ENCODE results near the gene NOL12.

NOL12 gene

GRCh38 chr22:37697538-37697835 is 11.3 kb downstream of the NOL12 start:
- Histone ChIP-seq H3K27me3 (replicated peaks in 2 of 5; ENCODE audit: control insufficient read depth in 4 of 5, insufficient read depth in 5 of 5, low read length in 4 of 5) (no peaks in the 10 kb centered on the region), H3K36me3 (ENCODE audit: control insufficient read depth in 4 of 4, insufficient read depth in 4 of 4, low read length in 3 of 4) (peaks cover 0 to 15% (median 13%) of the 10 kb centered on the region in 4 experiments), H3K9me3 (ENCODE audit: control extremely low read depth in 1 of 5, control insufficient read depth in 4 of 5, insufficient read depth in 2 of 5, low read depth in 1 of 5, low read length in 4 of 5) (no peaks in the 10 kb centered on the region), H3K4me3 (ENCODE audit: control insufficient read depth in 1 of 7, extremely low read depth in 1 of 7, insufficient read depth in 4 of 7, low read depth in 2 of 7, low read length in 6 of 7) (no peak overlapping the region), H3K27ac (ENCODE audit: insufficient read depth in 1 of 2, low read depth in 1 of 2, low read length in 2 of 2, poor library complexity in 1 of 2, severe bottlenecking in 2 of 2) (no peak overlapping the region), H3K4me1 (ENCODE audit: control extremely low read depth in 1 of 4, control insufficient read depth in 4 of 4, insufficient read depth in 4 of 4, low read length in 3 of 4) (peaks cover 0 to 22% (median 7%) of the 10 kb centered on the region in 4 experiments)
- CTCF ChIA-PET, result interaction anchor here (0.8 to 2.4 kb wide), 3 partner anchors 10 to 36 kb away, joined by 3 to 18 read pairs (median 4); no protein-coding TSS in a partner anchor
- DNase-seq, result no peak
- POLR2A ChIA-PET, result interaction anchor here (1.1 kb wide), 1 partner anchor 36 kb away, joined by 3 read pairs; no protein-coding TSS in a partner anchor
- WGBS (ENCODE audit: insufficient coverage), result 74% methylated on average over 3 of the region's 3 CpGs

GRCh38 chr22:37701141-37701786 is 15.1 kb downstream of the NOL12 start:
- H3K9me3 ChIP-seq (ENCODE audit: control extremely low read depth in 1 of 5, control insufficient read depth in 4 of 5, insufficient read depth in 2 of 5, low read depth in 1 of 5, low read length in 4 of 5), result no peaks in the 10 kb centered on the region
- H3K27me3 ChIP-seq (replicated peaks in 2 of 5; ENCODE audit: control insufficient read depth in 4 of 5, insufficient read depth in 5 of 5, low read length in 4 of 5), result no peaks in the 10 kb centered on the region
- DNase-seq, result no peak
- no peak overlapping the region for H3K27ac ChIP-seq (ENCODE audit: insufficient read depth in 1 of 2, low read depth in 1 of 2, low read length in 2 of 2, poor library complexity in 1 of 2, severe bottlenecking in 2 of 2)
- ChIA-PET POLR2A (no interaction called here), CTCF (no interaction called here)
- H3K4me3 ChIP-seq (ENCODE audit: control insufficient read depth in 1 of 7, extremely low read depth in 1 of 7, insufficient read depth in 4 of 7, low read depth in 2 of 7, low read length in 6 of 7), result no peak overlapping the region
- WGBS (ENCODE audit: insufficient coverage), result 55% methylated on average over 6 of the region's 8 CpGs
- peaks cover 0 to 18% (median 4%) of the 10 kb centered on the region in 4 experiments for H3K4me1 ChIP-seq (ENCODE audit: control extremely low read depth in 1 of 4, control insufficient read depth in 4 of 4, insufficient read depth in 4 of 4, low read length in 3 of 4)
- H3K36me3 ChIP-seq (ENCODE audit: control insufficient read depth in 4 of 4, insufficient read depth in 4 of 4, low read length in 3 of 4), result peaks cover 0 to 2% (median 0%) of the 10 kb centered on the region in 4 experiments

GRCh38 chr22:37703906-37704305 is 17.8 kb downstream of the NOL12 start:
- ChIA-PET CTCF (interaction anchor here (1.1 kb wide), 2 partner anchors 24 to 70 kb away, joined by 3 read pairs; no protein-coding TSS in a partner anchor), POLR2A (no interaction called here)
- Histone ChIP-seq H3K9me3 (ENCODE audit: control extremely low read depth in 1 of 5, control insufficient read depth in 4 of 5, insufficient read depth in 2 of 5, low read depth in 1 of 5, low read length in 4 of 5) (no peaks in the 10 kb centered on the region), H3K4me1 (ENCODE audit: control extremely low read depth in 1 of 4, control insufficient read depth in 4 of 4, insufficient read depth in 4 of 4, low read length in 3 of 4) (peaks cover 0 to 10% (median 5%) of the 10 kb centered on the region in 4 experiments), H3K27ac (ENCODE audit: insufficient read depth in 1 of 2, low read depth in 1 of 2, low read length in 2 of 2, poor library complexity in 1 of 2, severe bottlenecking in 2 of 2) (no peak overlapping the region), H3K36me3 (ENCODE audit: control insufficient read depth in 4 of 4, insufficient read depth in 4 of 4, low read length in 3 of 4) (peaks cover 0 to 2% (median 0%) of the 10 kb centered on the region in 4 experiments), H3K27me3 (replicated peaks in 2 of 5; ENCODE audit: control insufficient read depth in 4 of 5, insufficient read depth in 5 of 5, low read length in 4 of 5) (no peaks in the 10 kb centered on the region), H3K4me3 (ENCODE audit: control insufficient read depth in 1 of 7, extremely low read depth in 1 of 7, insufficient read depth in 4 of 7, low read depth in 2 of 7, low read length in 6 of 7) (no peak overlapping the region)
- WGBS (ENCODE audit: insufficient coverage), result 100% methylated on average over 2 of the region's 7 CpGs
- DNase-seq, result no peak

GRCh38 chr22:37704645-37705044 is 18.5 kb downstream of the NOL12 start:
- no peak for DNase-seq
- 43% methylated on average over 3 of the region's 3 CpGs for WGBS (ENCODE audit: insufficient coverage)
- H3K4me1 ChIP-seq (ENCODE audit: control extremely low read depth in 1 of 4, control insufficient read depth in 4 of 4, insufficient read depth in 4 of 4, low read length in 3 of 4), result peaks cover 0 to 10% (median 5%) of the 10 kb centered on the region in 4 experiments
- no peak overlapping the region for H3K4me3 ChIP-seq (ENCODE audit: control insufficient read depth in 1 of 7, extremely low read depth in 1 of 7, insufficient read depth in 4 of 7, low read depth in 2 of 7, low read length in 6 of 7)
- H3K27ac ChIP-seq (ENCODE audit: insufficient read depth in 1 of 2, low read depth in 1 of 2, low read length in 2 of 2, poor library complexity in 1 of 2, severe bottlenecking in 2 of 2), result no peak overlapping the region
- H3K27me3 ChIP-seq (replicated peaks in 2 of 5; ENCODE audit: control insufficient read depth in 4 of 5, insufficient read depth in 5 of 5, low read length in 4 of 5), result no peaks in the 10 kb centered on the region
- CTCF ChIA-PET, result interaction anchor here (1.1 to 1.4 kb wide), 2 partner anchors 23 to 50 kb away, joined by 3 read pairs; no protein-coding TSS in a partner anchor
- POLR2A ChIA-PET, result no interaction called here
- peaks cover 0 to 2% (median 0%) of the 10 kb centered on the region in 4 experiments for H3K36me3 ChIP-seq (ENCODE audit: control insufficient read depth in 4 of 4, insufficient read depth in 4 of 4, low read length in 3 of 4)
- H3K9me3 ChIP-seq (ENCODE audit: control extremely low read depth in 1 of 5, control insufficient read depth in 4 of 5, insufficient read depth in 2 of 5, low read depth in 1 of 5, low read length in 4 of 5), result no peaks in the 10 kb centered on the region

GRCh38 chr22:37705205-37705604 is 19.1 kb downstream of the NOL12 start:
- Histone ChIP-seq H3K27ac (ENCODE audit: insufficient read depth in 1 of 2, low read depth in 1 of 2, low read length in 2 of 2, poor library complexity in 1 of 2, severe bottlenecking in 2 of 2) (no peak overlapping the region), H3K4me1 (ENCODE audit: control extremely low read depth in 1 of 4, control insufficient read depth in 4 of 4, insufficient read depth in 4 of 4, low read length in 3 of 4) (peaks cover 0 to 10% (median 5%) of the 10 kb centered on the region in 4 experiments), H3K9me3 (ENCODE audit: control extremely low read depth in 1 of 5, control insufficient read depth in 4 of 5, insufficient read depth in 2 of 5, low read depth in 1 of 5, low read length in 4 of 5) (no peaks in the 10 kb centered on the region), H3K27me3 (replicated peaks in 2 of 5; ENCODE audit: control insufficient read depth in 4 of 5, insufficient read depth in 5 of 5, low read length in 4 of 5) (no peaks in the 10 kb centered on the region), H3K4me3 (ENCODE audit: control insufficient read depth in 1 of 7, extremely low read depth in 1 of 7, insufficient read depth in 4 of 7, low read depth in 2 of 7, low read length in 6 of 7) (no peak overlapping the region), H3K36me3 (ENCODE audit: control insufficient read depth in 4 of 4, insufficient read depth in 4 of 4, low read length in 3 of 4) (peaks cover 0 to 2% (median 0%) of the 10 kb centered on the region in 4 experiments)
- 95% methylated on average over 2 of the region's 3 CpGs for WGBS (ENCODE audit: insufficient coverage)
- ChIA-PET POLR2A (no interaction called here), CTCF (interaction anchor here (0.8 to 1.4 kb wide), 3 partner anchors 22 to 51 kb away, joined by 3 read pairs; no protein-coding TSS in a partner anchor)
- no peak for DNase-seq

GRCh38 chr22:37708580-37709444 is 22.7 kb downstream of the NOL12 start:
- ChIA-PET POLR2A (no interaction called here), CTCF (interaction anchor here (1.2 kb wide), 2 partner anchors 25 to 28 kb away, joined by 3 to 4 read pairs; no protein-coding TSS in a partner anchor)
- 68% methylated on average over 24 of the region's 25 CpGs for WGBS (ENCODE audit: insufficient coverage)
- Histone ChIP-seq H3K4me3 (ENCODE audit: control insufficient read depth in 1 of 7, extremely low read depth in 1 of 7, insufficient read depth in 4 of 7, low read depth in 2 of 7, low read length in 6 of 7) (no peak overlapping the region), H3K27me3 (replicated peaks in 2 of 5; ENCODE audit: control insufficient read depth in 4 of 5, insufficient read depth in 5 of 5, low read length in 4 of 5) (no peaks in the 10 kb centered on the region), H3K36me3 (ENCODE audit: control insufficient read depth in 4 of 4, insufficient read depth in 4 of 4, low read length in 3 of 4) (no peaks in the 10 kb centered on the region), H3K27ac (ENCODE audit: insufficient read depth in 1 of 2, low read depth in 1 of 2, low read length in 2 of 2, poor library complexity in 1 of 2, severe bottlenecking in 2 of 2) (no peak overlapping the region), H3K9me3 (ENCODE audit: control extremely low read depth in 1 of 5, control insufficient read depth in 4 of 5, insufficient read depth in 2 of 5, low read depth in 1 of 5, low read length in 4 of 5) (no peaks in the 10 kb centered on the region), H3K4me1 (ENCODE audit: control extremely low read depth in 1 of 4, control insufficient read depth in 4 of 4, insufficient read depth in 4 of 4, low read length in 3 of 4) (peaks cover 0 to 5% (median 2%) of the 10 kb centered on the region in 4 experiments)
- no peak for DNase-seq

- H3K36me3 ChIP-seq (ENCODE audit: control insufficient read depth in 4 of 4, insufficient read depth in 4 of 4, low read length in 3 of 4), result no peaks in the 10 kb centered on the region
- H3K27ac ChIP-seq (ENCODE audit: insufficient read depth in 1 of 2, low read depth in 1 of 2, low read length in 2 of 2, poor library complexity in 1 of 2, severe bottlenecking in 2 of 2), result no peak overlapping the region
- ChIA-PET CTCF (interaction anchor here (1.2 kb wide), 1 partner anchor 24 kb away, joined by 4 read pairs; no protein-coding TSS in a partner anchor), POLR2A (no interaction called here)
- DNase-seq, result no peak
- H3K27me3 ChIP-seq (replicated peaks in 2 of 5; ENCODE audit: control insufficient read depth in 4 of 5, insufficient read depth in 5 of 5, low read length in 4 of 5), result no peaks in the 10 kb centered on the region
- H3K9me3 ChIP-seq (ENCODE audit: control extremely low read depth in 1 of 5, control insufficient read depth in 4 of 5, insufficient read depth in 2 of 5, low read depth in 1 of 5, low read length in 4 of 5), result no peaks in the 10 kb centered on the region
- no peak overlapping the region for H3K4me3 ChIP-seq (ENCODE audit: control insufficient read depth in 1 of 7, extremely low read depth in 1 of 7, insufficient read depth in 4 of 7, low read depth in 2 of 7, low read length in 6 of 7)
- peaks cover 0 to 5% (median 2%) of the 10 kb centered on the region in 4 experiments for H3K4me1 ChIP-seq (ENCODE audit: control extremely low read depth in 1 of 4, control insufficient read depth in 4 of 4, insufficient read depth in 4 of 4, low read length in 3 of 4)
- 98% methylated on average over 8 of the region's 15 CpGs for WGBS (ENCODE audit: insufficient coverage)
Observed at GRCh38 chr22:37709445-37709765, 23.3 kb downstream of the NOL12 start.
